NCI-H187 (cell line): ENCODE measurements around the gene CPLANE2.
A peak's percentile ranks its signal among the peaks of the same experiment; 100 is the strongest.

ENCODE experiments used
- DNase-seq, 2 experiments: peaks; one replicate each; lab custom pipeline; 2025; lab: John Stamatoyannopoulos, UW

The CPLANE2 gene

DNA sequence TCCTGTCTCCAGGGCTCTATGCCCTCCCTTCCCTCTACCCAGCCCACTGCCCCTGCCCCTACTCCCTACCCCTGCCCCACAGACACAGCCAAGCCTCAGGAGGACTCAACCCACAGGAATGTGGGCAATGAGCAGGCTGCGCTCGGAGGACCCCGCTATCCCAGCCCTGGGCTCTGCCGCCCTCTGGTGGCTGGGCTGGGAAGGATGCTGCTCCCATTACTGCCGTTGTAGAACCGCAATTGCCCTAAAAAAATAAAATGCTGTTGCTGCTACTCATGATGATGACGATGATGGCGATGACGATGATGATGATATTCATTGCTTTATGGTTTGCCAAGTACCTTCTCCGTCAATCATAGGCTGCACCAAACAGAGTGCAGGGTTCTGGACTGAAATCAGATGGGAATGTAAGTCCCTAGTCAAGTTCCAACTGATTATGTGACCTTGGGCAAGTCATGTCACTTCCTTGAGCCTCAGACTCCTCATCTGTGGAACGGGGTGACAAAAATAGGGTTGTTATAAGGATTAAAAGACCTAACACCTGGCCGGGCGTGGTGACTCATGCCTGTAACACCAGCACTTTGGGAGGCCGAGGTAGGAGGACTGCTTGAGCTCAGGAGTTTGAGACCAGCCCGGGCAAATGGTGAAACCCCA, 49.1 kb downstream of the CPLANE2 start:
- peak in 1 of 2 experiments; percentile 6 for DNase-seq

- no peak for DNase-seq
These were observed 50.2 kb downstream of the CPLANE2 start for GRCh38 chr1:16186655-16187235.

DNA sequence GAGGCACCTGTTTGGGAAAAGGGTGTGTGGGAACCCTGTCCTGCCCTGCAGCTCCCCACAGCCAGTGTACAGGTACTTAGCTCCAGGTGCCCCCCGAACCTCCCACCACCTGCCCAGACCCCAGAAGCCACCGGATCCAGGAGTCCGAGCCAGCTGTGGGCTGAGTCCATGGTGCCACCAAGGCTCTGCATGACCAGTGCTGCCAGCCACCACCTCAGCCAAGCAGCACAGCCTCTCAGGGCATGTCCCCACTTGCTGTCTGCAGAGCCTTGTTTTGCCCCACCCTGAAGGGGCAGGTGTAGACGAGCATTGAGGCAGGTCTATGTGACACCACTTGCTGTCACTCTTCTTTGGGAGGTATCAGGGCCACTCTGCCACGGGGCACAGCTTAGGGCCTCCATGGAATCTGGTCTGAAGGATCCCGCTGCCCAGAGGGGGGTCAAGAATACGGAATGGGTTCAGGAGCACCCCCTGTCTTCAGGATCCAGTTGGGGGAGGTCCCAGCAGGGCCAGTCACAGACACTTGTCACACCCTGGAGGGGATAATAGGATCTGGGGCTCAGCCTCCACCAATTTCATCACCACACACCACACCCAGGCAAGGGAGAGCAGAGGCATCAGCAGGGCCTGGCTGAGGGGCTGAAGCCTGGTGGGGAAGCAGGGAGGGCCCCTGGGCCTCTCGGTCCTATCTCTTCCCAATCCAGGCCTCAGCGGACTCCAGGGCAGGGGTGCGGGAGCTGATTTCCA, 52.3 kb downstream of the CPLANE2 start:
- no peak for DNase-seq

GRCh38 chr1:16183765-16184556, 53.0 kb downstream of the CPLANE2 start:
- no peak for DNase-seq

DNA sequence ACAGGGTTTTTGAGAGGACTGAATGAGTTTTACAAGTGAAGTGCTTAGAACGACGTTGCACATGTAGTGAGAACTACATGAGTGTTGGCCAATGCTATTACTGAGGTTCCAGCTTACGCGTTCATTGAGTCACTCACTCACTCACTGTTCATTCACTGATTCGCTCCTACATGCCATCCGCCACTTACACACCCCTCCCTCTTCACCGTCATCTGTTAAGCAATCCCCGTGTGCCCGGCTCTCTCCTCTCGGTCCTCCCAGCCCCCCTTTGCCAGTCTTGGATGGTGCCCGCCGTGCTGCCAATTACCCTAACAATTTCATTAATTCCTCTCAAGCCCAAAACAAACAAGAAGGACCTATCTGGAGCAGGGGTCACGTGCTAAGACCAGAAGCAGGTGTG, 53.8 kb downstream of the CPLANE2 start:
- no peak for DNase-seq

DNA sequence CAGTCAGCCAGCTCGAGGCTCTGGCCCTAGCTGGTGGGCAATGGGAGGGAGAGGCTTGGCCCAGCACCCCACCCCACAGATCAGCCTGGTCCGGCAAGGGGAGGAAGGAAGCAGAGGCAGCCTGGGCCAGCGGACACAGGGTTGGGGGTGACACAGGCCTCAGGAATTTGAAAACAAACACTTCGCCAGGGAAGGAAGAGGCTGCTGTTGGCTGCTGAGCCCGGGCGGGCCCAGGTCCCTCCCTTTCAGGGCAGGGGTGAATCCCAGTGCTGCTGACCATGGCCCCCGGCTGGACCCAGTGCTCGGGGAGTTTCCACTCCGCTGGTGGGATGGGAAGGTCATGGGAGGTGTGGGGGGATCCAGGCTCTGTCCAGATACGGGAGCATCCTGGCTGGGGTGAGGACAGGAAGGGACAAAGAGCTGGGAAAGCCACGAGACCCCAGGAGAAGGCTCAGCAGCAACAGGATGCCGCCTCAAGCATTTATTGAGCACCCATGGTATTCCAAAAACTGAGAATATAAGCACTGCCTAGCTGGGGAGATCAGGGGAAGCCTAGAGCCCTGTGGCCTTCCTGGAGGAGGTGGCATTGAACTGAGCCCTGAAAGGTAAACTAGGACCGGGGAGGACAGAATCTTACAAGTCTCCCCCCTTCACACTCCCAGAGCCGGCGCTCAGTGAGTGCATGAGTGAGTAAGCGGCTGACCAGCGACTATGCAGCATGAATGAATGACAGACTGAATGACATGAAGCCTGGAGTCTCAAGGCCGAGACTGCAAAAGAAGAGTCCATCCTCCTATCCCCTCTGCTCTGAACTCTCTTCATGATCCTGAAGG, 54.9 kb downstream of the CPLANE2 start:
- no peak for DNase-seq
